OCI-LY7 (cell line): ENCODE measurements around the gene SEPHS2.
A peak's percentile ranks its signal among the peaks of the same experiment; 100 is the strongest.

Source experiments
- EZH2phosphoT487 ChIP-seq: fragments of 200-600 bp; sonication (generic); IDR thresholded peaks from 2 replicates; pipeline ENCODE4 v1.6.1; 2018; ENCODE audit warnings: low read depth, borderline replicate concordance, mild to moderate bottlenecking, mixed run types, antibody characterized with exemption, low read length, moderate library complexity, mixed read lengths
- TF ChIP-seq, protein P1 (sequence below): fragments of 200-600 bp; sonication (generic); conservative IDR thresholded peaks from 2 replicates; pipeline ENCODE4 v1.5.1; 2014; ENCODE audit warnings: mild to moderate bottlenecking, antibody characterized with exemption, low read length, moderate library complexity, mixed read lengths

DNA sequence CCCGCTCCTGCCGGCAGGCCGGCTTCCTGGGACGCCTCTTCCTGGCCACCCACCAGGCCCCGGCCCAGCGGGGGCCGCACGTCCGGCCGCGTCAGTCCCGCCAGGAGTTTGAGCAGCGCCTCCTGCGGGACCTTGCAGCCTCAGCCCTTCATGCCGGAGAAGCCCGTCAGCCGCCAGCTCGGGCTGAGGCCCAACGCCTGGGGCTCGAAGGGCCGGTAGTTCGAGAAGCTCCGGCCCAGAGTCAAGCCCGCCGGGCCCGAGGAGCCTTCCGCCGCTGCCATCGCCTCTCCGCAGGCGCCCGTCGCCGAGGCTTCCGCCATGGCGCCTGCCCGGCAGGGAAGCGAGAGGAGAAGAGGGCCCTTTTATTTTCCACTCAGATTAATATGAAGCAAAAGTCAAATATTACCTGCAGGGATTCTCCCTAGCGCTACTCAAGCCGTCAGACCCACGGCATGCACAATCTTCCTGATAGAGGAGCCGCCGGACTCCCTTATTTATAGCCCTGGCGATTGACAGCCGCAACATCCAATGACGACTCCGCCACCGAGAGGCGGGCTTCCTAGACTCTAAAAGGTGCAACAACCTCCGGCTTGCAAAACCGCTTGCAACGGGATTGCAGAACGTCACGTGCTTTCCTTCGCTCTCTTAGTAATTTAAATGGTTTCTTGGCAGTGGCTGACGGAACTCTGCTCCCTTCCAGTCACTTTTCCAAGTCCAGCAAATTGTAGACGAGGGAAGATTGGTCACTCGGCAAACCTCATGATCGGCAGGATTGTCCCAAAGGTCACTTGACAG lies at the start of gene SEPHS2:
- TF ChIP-seq, protein P1, sequence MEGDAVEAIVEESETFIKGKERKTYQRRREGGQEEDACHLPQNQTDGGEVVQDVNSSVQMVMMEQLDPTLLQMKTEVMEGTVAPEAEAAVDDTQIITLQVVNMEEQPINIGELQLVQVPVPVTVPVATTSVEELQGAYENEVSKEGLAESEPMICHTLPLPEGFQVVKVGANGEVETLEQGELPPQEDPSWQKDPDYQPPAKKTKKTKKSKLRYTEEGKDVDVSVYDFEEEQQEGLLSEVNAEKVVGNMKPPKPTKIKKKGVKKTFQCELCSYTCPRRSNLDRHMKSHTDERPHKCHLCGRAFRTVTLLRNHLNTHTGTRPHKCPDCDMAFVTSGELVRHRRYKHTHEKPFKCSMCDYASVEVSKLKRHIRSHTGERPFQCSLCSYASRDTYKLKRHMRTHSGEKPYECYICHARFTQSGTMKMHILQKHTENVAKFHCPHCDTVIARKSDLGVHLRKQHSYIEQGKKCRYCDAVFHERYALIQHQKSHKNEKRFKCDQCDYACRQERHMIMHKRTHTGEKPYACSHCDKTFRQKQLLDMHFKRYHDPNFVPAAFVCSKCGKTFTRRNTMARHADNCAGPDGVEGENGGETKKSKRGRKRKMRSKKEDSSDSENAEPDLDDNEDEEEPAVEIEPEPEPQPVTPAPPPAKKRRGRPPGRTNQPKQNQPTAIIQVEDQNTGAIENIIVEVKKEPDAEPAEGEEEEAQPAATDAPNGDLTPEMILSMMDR, result peak; percentile 70
- TF ChIP-seq EZH2phosphoT487, result no peak
